CD14-positive monocyte (primary cell): ENCODE measurements around the gene CLRN2. TPM values are rescaled to one million over a fixed set of nuclear protein-coding genes. Genes with fewer than 3 reads are reported as not detected.
A peak's percentile ranks its signal among the peaks of the same experiment; 100 is the strongest.

ENCODE experiments used
- DNase-seq, 3 donors: peaks; one replicate each; pipeline ENCODE4 v3.0.0-alpha.2; 2011 to 2022
- H2AFZ ChIP-seq: 2 replicates; pipeline ENCODE4 v1.6.0; 2012; ENCODE audit warnings: mild to moderate bottlenecking, low read depth, low read length, inconsistent platforms; ENCODE audit not compliant: insufficient read depth, poor library complexity, severe bottlenecking
- H3K27ac ChIP-seq, 2 donors: 1 replicate in 1 of 2; 2 replicates in 1 of 2; pipeline ENCODE4 v1.5.1; 2012 to 2013; ENCODE audit warnings: low read length in 2 of 2, control low read depth in 1 of 2, inconsistent platforms in 1 of 2, low read depth in 1 of 2, mild to moderate bottlenecking in 1 of 2
- H3K27me3 ChIP-seq, 2 donors: one replicate each; pipeline versions ENCODE4 v1.6.0 to v1.6.1; 2011 to 2013; ENCODE audit warnings: low read length in 2 of 2; ENCODE audit not compliant: control insufficient read depth in 2 of 2, insufficient read depth in 2 of 2
- H3K36me3 ChIP-seq, 2 donors: replicated peaks in 1 of 2; 1 replicate in 1 of 2; 2 replicates in 1 of 2; pipeline versions ENCODE4 v1.5.1 to v1.6.1; 2012 to 2013; ENCODE audit warnings: low read length in 2 of 2, control low read depth in 1 of 2, inconsistent platforms in 1 of 2, mild to moderate bottlenecking in 1 of 2; ENCODE audit not compliant: insufficient read depth in 2 of 2, control insufficient read depth in 1 of 2
- H3K4me1 ChIP-seq, 2 donors: 1 replicate in 1 of 2; 2 replicates in 1 of 2; pipeline versions ENCODE4 v1.5.1 to v1.6.1; 2012 to 2013; ENCODE audit warnings: low read length in 2 of 2, control low read depth in 1 of 2, inconsistent platforms in 1 of 2, mild to moderate bottlenecking in 1 of 2, moderate library complexity in 1 of 2; ENCODE audit not compliant: insufficient read depth in 2 of 2, control insufficient read depth in 1 of 2
- H3K4me2 ChIP-seq: replicated peaks from 2 replicates; pipeline ENCODE3; 2012; ENCODE audit warnings: low read length, moderate library complexity, mild to moderate bottlenecking; ENCODE audit not compliant: poor library complexity, severe bottlenecking; ENCODE audit errors: extremely low read depth
- H3K4me3 ChIP-seq, 3 experiments: fragments of 200-600 bp in 1 of 3; sonication (generic) in 1 of 3; replicated peaks in 1 of 3; 1 replicate in 2 of 3; 2 replicates in 1 of 3; pipeline ENCODE4 v1.5.1; 2011 to 2013; ENCODE audit warnings: low read length in 3 of 3, mild to moderate bottlenecking in 3 of 3, control low read depth in 2 of 3, low read depth in 2 of 3, inconsistent platforms in 1 of 3, moderate library complexity in 1 of 3
- H3K79me2 ChIP-seq: 2 replicates; pipeline ENCODE4 v1.6.0; 2012; ENCODE audit warnings: mild to moderate bottlenecking, control low read depth, inconsistent platforms, low read length, moderate library complexity; ENCODE audit not compliant: insufficient read depth
- H3K9ac ChIP-seq: 2 replicates; pipeline ENCODE4 v1.6.0; 2017; ENCODE audit warnings: low read length, mild to moderate bottlenecking; ENCODE audit not compliant: insufficient read depth, poor library complexity, severe bottlenecking
- H3K9me3 ChIP-seq, 2 donors: replicated peaks in 1 of 2; 1 replicate in 1 of 2; 2 replicates in 1 of 2; pipeline versions ENCODE4 v1.5.1 to v1.6.1; 2012 to 2013; ENCODE audit warnings: low read length in 2 of 2, control low read depth in 1 of 2; ENCODE audit not compliant: control insufficient read depth in 1 of 2, insufficient read depth in 1 of 2
- H4K20me1 ChIP-seq: 2 replicates; pipeline ENCODE4 v1.6.0; 2012; ENCODE audit warnings: mild to moderate bottlenecking, low read length, control low read depth, moderate library complexity; ENCODE audit not compliant: insufficient read depth
- H3K27ac Mint-ChIP-seq, 7 donors: one replicate each; pipeline ENCODE4 v1.8.0; 2020; ENCODE audit warnings: mild to moderate bottlenecking in 7 of 7, mixed read lengths in 7 of 7, moderate library complexity in 6 of 7, inconsistent platforms in 2 of 7
- H3K27me3 Mint-ChIP-seq, 3 donors: one replicate each; pipeline ENCODE4 v1.8.0; 2021 to 2022; ENCODE audit warnings: low read depth in 3 of 3, mild to moderate bottlenecking in 3 of 3, mixed read lengths in 3 of 3, moderate library complexity in 3 of 3, inconsistent platforms in 1 of 3
- H3K36me3 Mint-ChIP-seq, 2 donors: one replicate each; pipeline ENCODE4 v1.8.0; 2020; ENCODE audit warnings: mixed read lengths in 2 of 2, inconsistent platforms in 1 of 2, mild to moderate bottlenecking in 1 of 2
- H3K4me1 Mint-ChIP-seq: one replicate; pipeline ENCODE4 v1.8.0; 2020; ENCODE audit warnings: mild to moderate bottlenecking, mixed read lengths
- H3K4me3 Mint-ChIP-seq, 2 donors: one replicate each; pipeline ENCODE4 v1.8.0; 2020; ENCODE audit warnings: mild to moderate bottlenecking in 2 of 2, mixed read lengths in 2 of 2, moderate library complexity in 1 of 2
- H3K9me3 Mint-ChIP-seq, 7 donors: one replicate each; pipeline ENCODE4 v1.8.0; 2020 to 2022; ENCODE audit warnings: mixed read lengths in 7 of 7, mild to moderate bottlenecking in 6 of 7, moderate library complexity in 6 of 7, inconsistent platforms in 2 of 7
- WGBS: methylation state at CpG from one replicate; pipeline ENCODE4 v1.1.5; 2013; ENCODE audit warnings: missing lambda C conversion rate; ENCODE audit not compliant: insufficient coverage; 5-methylcytosine and 5-hydroxymethylcytosine counted together
- intact Hi-C, 2 donors: fragments of 100-400 bp; cut with micrococcal nuclease; formaldehyde crosslinking; loops; one replicate each; pipeline versions ENCODE4 v1.15.0 to v1.15.1; 2023
- polyA plus RNA-seq, 3 donors: library from polyadenylated mRNA; depleted of rRNA in 1 of 3; unstranded in 2 of 3; stranded (reverse) in 1 of 3; fragments of 300-500 nt in 2 of 3; fragments of >200 nt in 1 of 3; fragmentation: Illumina TruSeq in 2 of 3; gene quantifications; 1 replicate in 2 of 3; 2 replicates in 1 of 3; pipeline ENCODE4 v1.2.3, GENCODE V29; 2012 to 2021
- TF ChIP-seq, protein P1 (sequence below): fragments of 200-600 bp; IDR thresholded peaks from one replicate; pipeline ENCODE4 v1.8.0; 2022; ENCODE audit warnings: antibody characterized with exemption, mild to moderate bottlenecking

CLRN2 gene
- polyA plus RNA-seq, 3 donors = not detected

GRCh38 chr4:17494258-17495190 is 20.4 kb upstream of the CLRN2 start:
- Mint-ChIP-seq H3K27ac (peak overlapping the region in 1 of 7 donors; percentile 21), H3K9me3 (no peaks in the 10 kb centered on the region), H3K4me3 (no peak overlapping the region), H3K4me1 (peaks cover 19% of the 10 kb centered on the region), H3K36me3 (peaks cover 47 to 65% of the 10 kb centered on the region in 2 donors), H3K27me3 (no peaks in the 10 kb centered on the region)
- Histone ChIP-seq H3K4me3 (no peak overlapping the region), H3K4me2 (no peak overlapping the region), H3K27ac (no peak overlapping the region), H2AFZ (no peak overlapping the region), H4K20me1 (no peaks in the 10 kb centered on the region), H3K9me3 (no peaks in the 10 kb centered on the region), H3K79me2 (no peaks in the 10 kb centered on the region), H3K27me3 (no peaks in the 10 kb centered on the region), H3K36me3 (peaks cover 20 to 79% of the 10 kb centered on the region in 2 donors), H3K9ac (no peak overlapping the region), H3K4me1 (no peaks in the 10 kb centered on the region)
- DNase-seq = peak in 2 of 3 donors; percentile 2 to 66
- intact Hi-C loops = no loop called here
- WGBS = 65% methylated on average over 4 of the region's 10 CpGs
- TF ChIP-seq, protein P1, sequence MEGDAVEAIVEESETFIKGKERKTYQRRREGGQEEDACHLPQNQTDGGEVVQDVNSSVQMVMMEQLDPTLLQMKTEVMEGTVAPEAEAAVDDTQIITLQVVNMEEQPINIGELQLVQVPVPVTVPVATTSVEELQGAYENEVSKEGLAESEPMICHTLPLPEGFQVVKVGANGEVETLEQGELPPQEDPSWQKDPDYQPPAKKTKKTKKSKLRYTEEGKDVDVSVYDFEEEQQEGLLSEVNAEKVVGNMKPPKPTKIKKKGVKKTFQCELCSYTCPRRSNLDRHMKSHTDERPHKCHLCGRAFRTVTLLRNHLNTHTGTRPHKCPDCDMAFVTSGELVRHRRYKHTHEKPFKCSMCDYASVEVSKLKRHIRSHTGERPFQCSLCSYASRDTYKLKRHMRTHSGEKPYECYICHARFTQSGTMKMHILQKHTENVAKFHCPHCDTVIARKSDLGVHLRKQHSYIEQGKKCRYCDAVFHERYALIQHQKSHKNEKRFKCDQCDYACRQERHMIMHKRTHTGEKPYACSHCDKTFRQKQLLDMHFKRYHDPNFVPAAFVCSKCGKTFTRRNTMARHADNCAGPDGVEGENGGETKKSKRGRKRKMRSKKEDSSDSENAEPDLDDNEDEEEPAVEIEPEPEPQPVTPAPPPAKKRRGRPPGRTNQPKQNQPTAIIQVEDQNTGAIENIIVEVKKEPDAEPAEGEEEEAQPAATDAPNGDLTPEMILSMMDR = no peak

GRCh38 chr4:17497890-17498523 is 17.0 kb upstream of the CLRN2 start:
- no peak overlapping the region for H3K4me3 Mint-ChIP-seq
- Histone ChIP-seq H3K9me3 (no peaks in the 10 kb centered on the region), H3K4me2 (no peak overlapping the region), H3K4me1 (no peaks in the 10 kb centered on the region), H4K20me1 (no peaks in the 10 kb centered on the region), H3K36me3 (peaks cover 27 to 83% of the 10 kb centered on the region in 2 donors), H3K4me3 (no peak overlapping the region), H3K27ac (no peak overlapping the region), H3K9ac (no peak overlapping the region), H3K27me3 (no peaks in the 10 kb centered on the region), H2AFZ (no peak overlapping the region), H3K79me2 (no peaks in the 10 kb centered on the region)
- no peak for DNase-seq
- intact Hi-C loops = no loop called here
- peak overlapping the region in 1 of 7 donors; percentile 6 for H3K27ac Mint-ChIP-seq
- H3K27me3 Mint-ChIP-seq = no peaks in the 10 kb centered on the region
- 50% methylated on average over 3 of the region's 7 CpGs for WGBS
- peaks cover 0 to 1% (median 0%) of the 10 kb centered on the region in 7 donors for H3K9me3 Mint-ChIP-seq
- peaks cover 52 to 68% of the 10 kb centered on the region in 2 donors for H3K36me3 Mint-ChIP-seq
- peaks cover 19% of the 10 kb centered on the region for H3K4me1 Mint-ChIP-seq
- TF ChIP-seq, protein P1 = no peak
